ENCODE data around the gene KIF25.

The KIF25 gene, protein sequence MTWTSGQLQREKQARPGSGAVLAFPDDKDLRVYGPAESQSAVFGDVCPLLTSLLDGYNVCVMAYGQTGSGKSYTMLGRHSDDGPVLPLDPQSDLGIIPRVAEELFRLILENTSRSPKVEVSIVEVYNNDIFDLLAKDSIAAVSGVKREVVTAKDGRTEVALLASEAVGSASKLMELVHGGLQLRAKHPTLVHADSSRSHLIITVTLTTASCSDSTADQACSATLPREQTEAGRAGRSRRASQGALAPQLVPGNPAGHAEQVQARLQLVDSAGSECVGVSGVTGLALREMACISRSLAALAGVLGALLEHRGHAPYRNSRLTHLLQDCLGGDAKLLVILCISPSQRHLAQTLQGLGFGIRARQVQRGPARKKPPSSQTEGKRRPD

DNA sequence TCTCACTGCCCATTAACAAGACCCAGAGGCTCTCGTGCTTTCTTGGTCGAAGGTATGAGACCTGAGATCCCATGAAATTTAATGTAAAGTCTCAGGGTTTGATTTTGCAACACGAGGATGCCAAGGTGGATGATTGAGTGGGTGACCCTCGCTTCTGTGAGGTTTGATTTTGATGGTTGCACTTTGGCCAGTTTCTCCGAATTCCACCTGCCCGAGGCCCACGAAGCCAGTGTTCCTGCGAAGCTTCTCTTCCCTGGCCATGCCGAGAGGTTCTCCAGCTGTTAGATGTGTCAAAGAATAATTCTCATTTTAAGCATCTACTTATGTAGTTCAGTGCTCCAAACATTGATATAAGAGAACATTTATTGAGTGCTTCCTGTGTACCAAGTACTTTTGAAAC is at the start of gene KIF25:
KIF25 (plus strand) TSS at position 30 of the 400 bp plus-strand sequence. CDS start 31,915 bp downstream, outside the sequence.
- no peak for DNase-seq (ENCODE audit: low spot score)
- TF ChIP-seq, protein P1, sequence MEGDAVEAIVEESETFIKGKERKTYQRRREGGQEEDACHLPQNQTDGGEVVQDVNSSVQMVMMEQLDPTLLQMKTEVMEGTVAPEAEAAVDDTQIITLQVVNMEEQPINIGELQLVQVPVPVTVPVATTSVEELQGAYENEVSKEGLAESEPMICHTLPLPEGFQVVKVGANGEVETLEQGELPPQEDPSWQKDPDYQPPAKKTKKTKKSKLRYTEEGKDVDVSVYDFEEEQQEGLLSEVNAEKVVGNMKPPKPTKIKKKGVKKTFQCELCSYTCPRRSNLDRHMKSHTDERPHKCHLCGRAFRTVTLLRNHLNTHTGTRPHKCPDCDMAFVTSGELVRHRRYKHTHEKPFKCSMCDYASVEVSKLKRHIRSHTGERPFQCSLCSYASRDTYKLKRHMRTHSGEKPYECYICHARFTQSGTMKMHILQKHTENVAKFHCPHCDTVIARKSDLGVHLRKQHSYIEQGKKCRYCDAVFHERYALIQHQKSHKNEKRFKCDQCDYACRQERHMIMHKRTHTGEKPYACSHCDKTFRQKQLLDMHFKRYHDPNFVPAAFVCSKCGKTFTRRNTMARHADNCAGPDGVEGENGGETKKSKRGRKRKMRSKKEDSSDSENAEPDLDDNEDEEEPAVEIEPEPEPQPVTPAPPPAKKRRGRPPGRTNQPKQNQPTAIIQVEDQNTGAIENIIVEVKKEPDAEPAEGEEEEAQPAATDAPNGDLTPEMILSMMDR (IDR thresholded peaks at IDR 0.05; ENCODE audit: extremely low read depth, missing control alignments): no peak

DNA sequence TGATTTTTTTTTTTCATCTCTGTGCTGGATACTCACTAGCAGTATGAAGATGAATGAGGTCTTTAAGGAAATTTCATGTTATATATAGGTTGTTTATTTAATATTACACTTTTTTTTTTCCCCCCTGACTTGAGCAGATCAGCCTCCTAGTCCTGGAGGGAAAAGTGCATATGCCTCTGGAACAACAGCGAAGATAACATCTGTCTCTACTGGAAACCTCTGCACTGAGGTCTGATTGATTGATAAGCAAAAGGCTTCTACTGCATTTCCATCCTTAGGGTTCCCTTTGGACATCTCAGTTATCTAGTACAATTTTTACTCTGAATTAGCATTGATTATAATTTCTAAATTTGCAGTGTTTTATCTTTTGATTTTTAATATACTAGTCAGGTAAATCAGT is 49.8 kb upstream of the KIF25 start:
- no peak for DNase-seq (ENCODE audit: low spot score)
- TF ChIP-seq, protein P1 (IDR thresholded peaks at IDR 0.05; ENCODE audit: extremely low read depth, missing control alignments): no peak

DNA sequence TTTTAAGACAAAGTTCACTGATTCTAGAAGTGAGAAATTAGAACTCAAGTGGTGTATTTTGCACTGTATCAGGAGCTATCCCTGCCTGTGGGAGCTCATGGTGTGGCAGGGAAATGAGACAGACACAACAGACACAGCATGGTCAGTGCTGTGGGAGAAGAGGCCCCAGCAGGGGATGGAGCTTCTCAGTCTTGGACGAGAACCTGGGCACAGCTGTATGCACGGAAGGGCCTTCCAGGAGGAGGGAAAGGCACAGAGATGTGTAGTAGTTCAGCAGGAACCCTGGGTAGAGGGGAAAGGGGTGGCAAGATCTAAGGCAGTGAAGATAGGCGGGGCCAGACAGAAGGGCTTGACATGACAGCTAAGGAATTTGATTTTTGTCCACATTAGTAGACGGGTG is 48.8 kb upstream of the KIF25 start:
- TF ChIP-seq, protein P1 (IDR thresholded peaks at IDR 0.05; ENCODE audit: extremely low read depth, missing control alignments): no peak
- DNase-seq (ENCODE audit: low spot score): no peak

DNA sequence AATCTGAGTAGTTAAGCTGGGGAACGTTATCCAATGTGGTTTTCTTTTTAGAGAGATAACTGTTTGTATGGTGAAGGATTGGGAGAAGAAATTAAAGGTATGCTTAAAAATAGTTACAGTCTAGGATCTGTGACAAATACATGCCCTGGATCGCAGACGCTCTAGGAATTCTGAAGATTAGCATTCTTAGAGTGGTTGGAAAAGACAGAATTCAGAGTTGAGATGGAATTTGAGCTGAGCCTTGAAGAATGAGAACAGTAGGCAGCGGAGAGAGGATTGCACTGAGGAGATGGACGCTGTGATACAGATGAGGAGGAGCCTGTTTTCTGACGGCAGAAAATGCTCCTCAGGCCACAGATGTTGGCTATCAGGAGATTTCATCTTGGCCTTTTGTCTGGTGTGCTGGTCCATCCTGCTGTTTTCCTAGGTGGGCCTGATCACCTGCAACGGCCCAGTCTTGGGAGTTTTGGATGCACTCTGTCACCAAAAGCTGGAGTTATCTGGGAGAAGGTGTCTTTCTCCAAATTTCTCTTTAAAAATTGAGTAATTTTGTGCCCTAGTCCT is 48.3 kb upstream of the KIF25 start:
- TF ChIP-seq, protein P1 (IDR thresholded peaks at IDR 0.05; ENCODE audit: extremely low read depth, missing control alignments): no peak
- no peak for DNase-seq (ENCODE audit: low spot score)

DNA sequence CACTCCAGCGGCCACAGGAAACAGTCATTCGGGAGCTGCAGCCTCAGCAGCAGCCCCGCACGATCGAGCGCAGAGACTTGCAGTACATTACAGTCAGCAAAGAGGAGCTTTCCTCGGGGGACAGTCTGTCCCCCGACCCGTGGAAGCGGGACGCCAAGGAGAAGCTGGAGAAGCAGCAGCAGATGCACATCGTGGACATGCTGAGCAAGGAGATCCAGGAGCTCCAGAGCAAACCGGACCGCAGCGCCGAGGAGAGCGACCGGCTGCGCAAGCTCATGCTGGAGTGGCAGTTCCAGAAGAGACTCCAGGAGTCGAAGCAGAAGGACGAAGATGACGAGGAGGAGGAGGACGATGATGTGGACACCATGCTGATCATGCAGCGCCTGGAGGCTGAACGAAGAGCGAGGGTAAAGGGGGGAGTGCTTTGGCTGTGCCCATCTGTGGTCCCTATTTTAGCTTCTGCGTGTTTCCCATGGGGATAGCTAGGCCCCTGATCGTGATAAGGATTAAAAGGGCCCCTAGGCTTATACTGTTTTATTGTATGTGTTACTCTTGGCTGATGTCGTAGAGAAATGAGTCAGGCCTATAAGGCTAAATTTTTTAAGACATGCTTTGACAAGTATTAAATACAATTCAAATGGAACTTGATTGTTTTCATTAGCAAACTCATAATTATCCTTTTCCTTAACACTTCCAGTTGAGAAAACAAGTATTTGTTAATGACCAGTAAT is 45.5 kb upstream of the KIF25 start:
- no peak for DNase-seq (ENCODE audit: low spot score)
- TF ChIP-seq, protein P1 (IDR thresholded peaks at IDR 0.05; ENCODE audit: extremely low read depth, missing control alignments): no peak

DNA sequence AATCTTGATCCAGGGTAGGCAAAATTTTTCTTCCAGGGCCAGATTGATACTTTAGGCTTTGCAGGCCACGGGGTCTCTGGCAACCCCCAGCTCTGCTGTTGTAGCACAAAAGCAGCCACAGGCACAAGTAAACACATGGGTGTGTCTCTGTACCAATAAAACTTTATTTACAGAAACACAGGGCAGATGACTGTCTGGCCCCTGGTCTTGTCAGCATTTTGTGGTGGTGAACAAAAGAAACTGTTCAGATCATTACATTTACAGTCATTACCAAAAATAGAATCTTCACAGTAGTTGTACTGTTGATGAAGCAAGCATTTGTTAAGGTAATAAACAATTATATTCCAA is 45.0 kb upstream of the KIF25 start:
- TF ChIP-seq, protein P1 (IDR thresholded peaks at IDR 0.05; ENCODE audit: extremely low read depth, missing control alignments): no peak
- no peak for DNase-seq (ENCODE audit: low spot score)

DNA sequence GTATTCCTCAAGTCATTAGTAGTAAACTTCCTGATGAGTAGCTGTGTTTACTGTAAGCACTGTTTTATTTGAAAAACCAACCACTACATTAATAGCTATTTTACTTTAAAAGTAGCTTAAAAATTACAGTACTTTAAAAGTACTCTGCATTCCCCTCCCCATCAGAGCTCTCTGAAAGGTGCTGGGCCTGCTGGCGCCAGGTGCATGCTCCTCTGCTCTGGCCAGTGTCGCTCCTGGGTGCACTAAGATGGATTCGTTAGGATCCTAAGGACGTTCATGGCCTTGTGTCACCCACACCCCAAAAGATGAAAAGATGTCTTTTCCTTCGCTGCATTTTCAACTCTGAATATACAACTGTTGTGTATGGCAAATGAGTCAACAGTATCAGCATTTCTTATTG is 43.9 kb upstream of the KIF25 start:
- no peak for DNase-seq (ENCODE audit: low spot score)
- TF ChIP-seq, protein P1 (IDR thresholded peaks at IDR 0.05; ENCODE audit: extremely low read depth, missing control alignments): no peak
